GM12801 (cell line): Measurements from ENCODE around the gene CLCN6.

Source experiments
- TF ChIP-seq, protein P1 (sequence below): IDR thresholded peaks from one replicate; pipeline ENCODE4 v1.5.1; 2011; ENCODE audit warnings: control low read depth; ENCODE audit not compliant: insufficient read length; ENCODE audit errors: extremely low read depth

The CLCN6 gene

DNA sequence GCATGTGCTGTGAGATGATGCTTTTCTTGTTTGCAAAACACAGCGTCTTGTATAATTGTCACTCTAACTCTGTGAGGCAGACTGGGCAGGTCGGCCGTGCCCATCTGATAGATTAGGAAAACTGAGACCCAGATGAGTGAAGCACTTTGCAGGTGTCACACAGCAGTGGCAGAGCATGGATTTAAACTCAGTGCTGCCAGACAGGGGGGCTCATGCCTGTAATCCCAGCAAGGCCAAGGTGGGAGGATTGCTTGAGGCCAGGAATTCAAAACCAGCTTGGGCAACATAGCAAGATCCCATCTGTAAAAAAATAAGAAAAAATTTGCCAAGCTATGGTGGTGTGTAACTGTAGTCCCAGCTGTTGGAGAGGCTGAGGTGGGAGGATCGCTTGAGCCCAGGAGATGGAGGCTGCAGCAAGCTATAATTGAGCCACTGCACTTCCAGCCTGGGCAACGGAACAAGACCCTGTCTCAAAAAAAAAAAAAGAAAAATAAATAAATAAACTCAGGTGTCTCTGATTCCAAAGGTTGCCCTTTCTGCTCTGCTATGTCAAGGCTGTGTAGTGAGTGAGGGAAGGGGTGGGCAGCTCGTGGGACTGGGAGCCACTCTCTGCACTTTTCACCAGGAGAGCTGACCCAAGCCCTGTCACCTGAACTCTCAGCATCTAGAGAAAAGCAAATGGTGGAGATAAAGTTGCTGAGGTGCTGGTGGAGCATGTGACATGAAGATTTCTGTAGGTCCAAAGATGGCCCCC, 85.6 kb downstream of the CLCN6 start:
- TF ChIP-seq, protein P1, sequence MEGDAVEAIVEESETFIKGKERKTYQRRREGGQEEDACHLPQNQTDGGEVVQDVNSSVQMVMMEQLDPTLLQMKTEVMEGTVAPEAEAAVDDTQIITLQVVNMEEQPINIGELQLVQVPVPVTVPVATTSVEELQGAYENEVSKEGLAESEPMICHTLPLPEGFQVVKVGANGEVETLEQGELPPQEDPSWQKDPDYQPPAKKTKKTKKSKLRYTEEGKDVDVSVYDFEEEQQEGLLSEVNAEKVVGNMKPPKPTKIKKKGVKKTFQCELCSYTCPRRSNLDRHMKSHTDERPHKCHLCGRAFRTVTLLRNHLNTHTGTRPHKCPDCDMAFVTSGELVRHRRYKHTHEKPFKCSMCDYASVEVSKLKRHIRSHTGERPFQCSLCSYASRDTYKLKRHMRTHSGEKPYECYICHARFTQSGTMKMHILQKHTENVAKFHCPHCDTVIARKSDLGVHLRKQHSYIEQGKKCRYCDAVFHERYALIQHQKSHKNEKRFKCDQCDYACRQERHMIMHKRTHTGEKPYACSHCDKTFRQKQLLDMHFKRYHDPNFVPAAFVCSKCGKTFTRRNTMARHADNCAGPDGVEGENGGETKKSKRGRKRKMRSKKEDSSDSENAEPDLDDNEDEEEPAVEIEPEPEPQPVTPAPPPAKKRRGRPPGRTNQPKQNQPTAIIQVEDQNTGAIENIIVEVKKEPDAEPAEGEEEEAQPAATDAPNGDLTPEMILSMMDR: no peak
